ENCODE data around the gene NUP210L.
"Not testable (repeated sequence)": the region's sequence is repeated elsewhere in the genome, so short reads cannot be mapped to it uniquely, and the experiment has no call there.

NUP210L gene

DNA sequence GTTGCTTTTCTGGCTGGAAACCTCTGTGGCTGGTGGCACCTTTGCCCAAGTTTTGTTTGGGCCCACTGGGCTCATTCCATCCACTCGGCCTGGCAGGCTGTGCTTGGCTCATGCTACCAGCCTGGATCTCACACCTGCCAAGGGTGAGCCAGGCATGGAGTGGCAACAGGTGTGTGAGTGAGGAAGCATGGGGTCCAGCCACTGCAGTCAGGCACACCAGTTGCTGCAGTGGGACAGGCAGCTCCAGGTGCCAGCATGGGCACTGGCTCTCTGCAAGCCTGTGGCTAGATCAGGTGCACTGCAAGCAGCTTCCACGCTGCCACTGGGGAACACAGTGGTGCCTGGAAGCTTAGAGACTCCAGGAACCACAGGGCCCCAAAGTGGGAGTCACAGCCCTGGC lies 57.0 kb downstream of the NUP210L start:
- no peak for DNase-seq (ENCODE audit: low spot score)

- DNase-seq (ENCODE audit: low spot score), result no peak
These were observed 59.3 kb downstream of the NUP210L start for GRCh38 chr1:154095456-154096060.

DNA sequence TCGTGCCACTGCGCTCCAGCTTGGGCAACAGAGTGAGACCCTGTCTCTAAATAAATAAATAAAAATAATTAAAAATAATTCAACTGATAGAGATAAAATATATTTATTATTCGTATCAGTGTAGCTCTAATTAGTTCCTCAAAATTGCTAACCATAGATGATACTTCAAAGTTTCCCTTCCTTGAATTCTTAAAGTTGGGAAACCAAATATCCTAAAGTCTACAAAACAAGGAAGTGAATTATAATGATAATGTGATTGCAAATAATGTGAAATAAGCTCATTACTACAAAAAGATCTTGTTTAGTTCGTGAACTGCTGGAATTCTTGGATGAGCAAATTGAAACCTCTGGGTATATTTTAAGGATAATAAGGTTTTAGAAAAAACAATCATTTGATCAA lies 60.5 kb downstream of the NUP210L start:
- DNase-seq (ENCODE audit: low spot score), result no peak

- no peak for DNase-seq (ENCODE audit: low spot score)
These were observed 61.2 kb downstream of the NUP210L start for GRCh38 chr1:154093699-154094098.

DNA sequence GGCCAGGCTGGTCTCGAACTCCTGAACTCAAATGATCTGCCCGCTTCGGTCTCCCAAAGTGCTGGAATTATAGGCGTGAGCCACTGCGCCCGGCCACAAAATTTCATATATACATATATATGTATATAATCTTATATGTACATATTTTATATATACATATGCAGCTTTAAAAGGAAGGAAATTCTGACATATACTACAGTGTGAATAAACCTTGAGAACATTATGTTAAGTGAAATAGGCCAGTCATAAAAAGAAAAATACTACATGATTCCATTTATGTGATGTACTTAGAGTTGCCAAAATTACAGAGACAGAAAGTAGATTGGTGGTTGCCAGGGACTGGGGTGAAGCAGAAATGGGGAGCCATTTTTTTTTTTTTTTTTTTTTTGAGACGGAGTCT lies 63.2 kb downstream of the NUP210L start:
- no peak for DNase-seq (ENCODE audit: low spot score)

- DNase-seq (ENCODE audit: low spot score), result no peak
These were observed 67.3 kb downstream of the NUP210L start for GRCh38 chr1:154087574-154087973.

GRCh38 chr1:154083057-154083456 lies 71.8 kb downstream of the NUP210L start:
- not testable (repeated sequence) for DNase-seq (ENCODE audit: low spot score)

DNA sequence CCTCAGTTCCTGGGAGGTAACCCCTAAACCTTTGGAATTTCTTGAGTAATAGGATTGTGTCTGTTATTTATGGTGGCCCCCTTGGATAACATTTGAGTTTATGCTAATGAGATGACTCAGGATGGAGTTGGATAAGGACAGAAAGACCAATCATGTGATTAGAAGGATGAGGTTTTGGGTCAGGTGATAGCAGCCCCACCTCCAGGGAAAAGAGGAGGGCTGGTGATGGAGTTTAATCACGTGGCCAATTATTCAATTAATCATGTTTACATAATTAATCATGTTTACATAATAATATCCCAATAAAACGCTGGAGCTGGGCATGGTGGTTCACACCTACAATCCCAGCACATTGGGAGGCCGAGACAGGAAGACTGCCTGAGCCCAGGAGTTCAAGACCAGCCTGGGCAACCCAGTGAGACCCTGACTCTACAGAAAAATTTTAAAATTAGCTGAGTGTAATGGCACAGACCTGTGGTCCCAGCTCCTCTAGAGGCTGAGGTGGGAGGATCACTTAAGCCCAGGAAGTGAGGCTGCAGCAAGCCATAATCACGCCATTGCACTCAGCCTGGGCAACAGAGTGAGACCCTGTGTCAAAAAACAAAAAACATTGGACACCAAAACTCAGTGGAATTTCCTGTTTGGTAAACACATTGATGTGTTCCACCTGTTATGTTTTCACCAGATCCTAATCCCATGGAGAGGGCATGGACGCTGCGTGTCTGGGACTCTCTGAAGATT lies 73.3 kb downstream of the NUP210L start:
- DNase-seq (ENCODE audit: low spot score), result no peak

GRCh38 chr1:154076413-154076812 lies 78.5 kb downstream of the NUP210L start:
- DNase-seq (ENCODE audit: low spot score), result no peak

DNA sequence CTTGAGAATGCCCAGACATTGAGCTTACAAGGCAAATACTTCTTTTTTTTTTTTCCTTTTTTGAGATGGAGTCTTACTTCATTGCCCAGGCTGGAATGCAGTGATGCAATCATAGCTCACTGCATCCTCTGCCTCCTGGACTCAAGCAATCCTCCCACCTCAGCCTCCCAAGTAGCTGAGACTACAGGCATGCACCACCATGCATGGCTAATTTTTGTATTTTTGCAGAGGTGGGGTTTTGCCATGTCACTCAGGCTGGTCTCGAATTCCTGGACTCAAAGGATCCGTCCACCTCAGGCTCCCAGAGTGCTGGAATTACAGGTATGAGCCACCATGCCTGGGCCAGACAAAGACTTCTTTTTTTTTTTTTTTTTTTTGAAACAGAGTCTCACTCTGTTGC lies 79.1 kb downstream of the NUP210L start:
- DNase-seq (ENCODE audit: low spot score), result no peak

- no peak for DNase-seq (ENCODE audit: low spot score)
These were observed 92.6 kb downstream of the NUP210L start for GRCh38 chr1:154062309-154062708.

DNA sequence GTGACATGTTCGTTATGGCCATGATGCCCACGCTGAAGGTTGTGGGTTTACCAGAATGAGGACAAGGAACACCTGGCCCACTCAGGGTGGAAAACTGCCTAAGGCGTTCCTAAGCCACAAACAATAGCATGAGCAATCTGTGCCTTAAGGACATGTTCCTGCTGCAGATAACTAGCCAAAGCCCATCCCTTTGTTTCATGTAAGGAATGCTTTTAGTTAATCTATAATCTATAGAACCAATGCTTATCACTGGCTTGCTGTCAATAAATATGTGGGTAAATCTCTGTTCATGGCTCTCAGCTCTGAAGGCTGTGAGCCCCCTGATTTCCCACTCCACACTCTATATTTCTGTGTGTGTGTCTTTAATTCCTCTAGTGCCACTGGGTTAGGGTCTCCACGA lies 107.4 kb downstream of the NUP210L start:
- DNase-seq (ENCODE audit: low spot score), result not testable (repeated sequence)

- not testable (repeated sequence) for DNase-seq (ENCODE audit: low spot score)
These were observed 121.2 kb downstream of the NUP210L start for GRCh38 chr1:154033697-154034096.

- no peak for DNase-seq (ENCODE audit: low spot score)
These were observed 134.9 kb downstream of the NUP210L start for GRCh38 chr1:154019940-154020339.

- no peak for DNase-seq (ENCODE audit: low spot score)
These were observed 135.6 kb downstream of the NUP210L start for GRCh38 chr1:154019269-154019668.

DNA sequence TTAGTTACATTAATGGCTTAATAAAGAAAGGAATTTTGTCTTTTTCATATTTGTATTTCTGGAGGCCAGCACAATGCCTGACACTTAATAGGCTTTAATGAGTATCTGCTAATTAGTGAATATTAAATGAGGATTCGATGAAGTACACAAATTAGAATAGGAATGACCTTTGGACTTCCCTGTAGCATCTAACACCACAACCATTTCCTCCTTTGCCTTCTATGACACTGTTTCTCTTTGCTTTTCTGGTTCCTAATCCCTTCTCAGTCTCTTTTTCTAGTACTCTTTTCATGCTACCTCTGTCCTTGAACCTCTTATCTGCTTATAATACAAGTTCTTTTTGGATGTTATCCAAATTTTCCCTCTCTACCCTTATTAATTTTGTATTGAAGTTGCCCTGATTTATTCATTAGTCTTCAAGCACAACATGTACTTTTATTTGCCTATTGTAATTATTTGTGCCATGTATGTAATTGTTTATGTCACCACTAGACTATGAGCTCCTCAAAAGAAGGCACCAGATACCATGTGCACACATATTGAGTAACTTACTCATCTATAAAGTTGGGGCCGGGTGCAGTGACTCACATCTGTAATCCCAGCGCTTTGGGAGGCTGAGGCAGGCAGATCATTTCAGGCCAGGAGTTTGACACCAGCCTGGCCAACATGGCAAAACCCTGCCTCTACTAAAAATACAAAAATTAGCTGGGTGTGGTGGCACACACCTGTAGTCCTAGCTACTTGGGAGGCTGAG lies 140.5 kb downstream of the NUP210L start:
- DNase-seq (ENCODE audit: low spot score), result no peak

DNA sequence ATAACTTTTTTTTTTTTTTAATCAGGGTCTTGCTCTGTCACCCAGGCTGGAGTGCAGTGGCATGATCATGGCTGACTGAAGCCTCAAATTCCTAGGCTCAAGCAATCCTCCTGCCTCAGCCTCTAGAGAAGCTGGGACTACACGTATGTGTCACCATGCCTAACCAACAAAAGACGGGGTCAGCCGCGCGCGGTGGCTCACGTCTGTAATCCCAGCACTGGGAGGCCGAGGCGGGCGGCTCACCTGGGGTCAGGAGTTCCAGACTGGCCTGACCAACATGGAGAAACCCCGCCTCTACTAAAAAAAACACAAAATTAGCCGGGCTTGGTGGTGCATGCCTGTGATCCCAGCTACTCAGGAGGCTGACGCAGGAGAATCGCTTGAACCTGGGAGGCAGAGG lies 142.3 kb downstream of the NUP210L start:
- DNase-seq (ENCODE audit: low spot score), result not testable (repeated sequence)

GRCh38 chr1:154012129-154012528 lies 142.7 kb downstream of the NUP210L start:
- no peak for DNase-seq (ENCODE audit: low spot score)

- DNase-seq (ENCODE audit: low spot score), result no peak
These were observed 148.7 kb downstream of the NUP210L start for GRCh38 chr1:154006136-154006535.

DNA sequence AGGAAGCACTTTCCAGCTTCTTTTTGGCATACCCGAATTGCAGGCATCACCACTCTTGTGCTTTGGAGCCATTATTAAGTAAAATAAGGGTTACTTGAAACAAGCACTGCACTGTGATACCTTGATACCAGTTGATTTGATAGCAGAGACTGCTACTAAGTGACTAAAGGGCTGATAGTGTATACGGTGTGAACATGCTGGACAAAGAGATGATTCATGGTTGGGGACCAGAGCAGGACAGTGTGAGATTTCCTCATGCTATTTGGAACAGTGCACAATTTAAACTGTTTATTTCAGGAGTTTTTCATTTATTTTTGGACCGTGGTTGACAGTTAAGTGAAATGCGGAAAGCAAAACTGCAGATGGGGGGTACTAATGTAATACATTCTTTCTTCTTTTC lies 154.5 kb downstream of the NUP210L start:
- no peak for DNase-seq (ENCODE audit: low spot score)

- DNase-seq (ENCODE audit: low spot score), result not testable (repeated sequence)
These were observed 158.0 kb downstream of the NUP210L start for GRCh38 chr1:153996882-153997281.

GRCh38 chr1:153995640-153996039 lies 159.2 kb downstream of the NUP210L start:
- DNase-seq (ENCODE audit: low spot score), result no peak

- no peak for DNase-seq (ENCODE audit: low spot score)
These were observed 159.7 kb downstream of the NUP210L start for GRCh38 chr1:153995202-153995601.

Measured in SW480 (cell line).